T-helper 22 cell (primary cell): ENCODE results near the gene SNX30.

Source experiments
- DNase-seq: peaks from one replicate; pipeline ENCODE4 v3.0.0-alpha.2; 2020; ENCODE audit warnings: low read depth

SNX30 gene

GRCh38 chr9:112885324-112885723, 134.8 kb downstream of the SNX30 start:
- DNase-seq, result no peak

GRCh38 chr9:112886351-112886750, 135.8 kb downstream of the SNX30 start:
- DNase-seq, result no peak

- DNase-seq, result no peak
Observed at GRCh38 chr9:112887381-112887780, 136.8 kb downstream of the SNX30 start.

GRCh38 chr9:112890106-112891081, 139.8 kb downstream of the SNX30 start, which contains the start of gene SLC46A2:
SLC46A2 (minus strand) TSS chr9:112890876; CDS start chr9:112890681, 195 bp downstream.
- no peak for DNase-seq

- DNase-seq, result no peak
Observed at GRCh38 chr9:112891521-112891920, 141.0 kb downstream of the SNX30 start.

- no peak for DNase-seq
Observed at GRCh38 chr9:112892981-112893380, 142.4 kb downstream of the SNX30 start.

GRCh38 chr9:112894041-112894440, 143.5 kb downstream of the SNX30 start:
- no peak for DNase-seq

- DNase-seq, result no peak
Observed at GRCh38 chr9:112894699-112895098, 144.1 kb downstream of the SNX30 start.

- no peak for DNase-seq
Observed at GRCh38 chr9:112896131-112896530, 145.6 kb downstream of the SNX30 start.

- no peak for DNase-seq
Observed at GRCh38 chr9:112898872-112899311, 148.3 kb downstream of the SNX30 start.

GRCh38 chr9:112900488-112900887, 149.9 kb downstream of the SNX30 start:
- no peak for DNase-seq

GRCh38 chr9:112900901-112901300, 150.3 kb downstream of the SNX30 start:
- no peak for DNase-seq

GRCh38 chr9:112905084-112905483, 154.5 kb downstream of the SNX30 start:
- DNase-seq, result no peak

- no peak for DNase-seq
Observed at GRCh38 chr9:112911736-112912135, 161.2 kb downstream of the SNX30 start.

- DNase-seq, result no peak
Observed at GRCh38 chr9:112912636-112913035, 162.1 kb downstream of the SNX30 start.

GRCh38 chr9:112913326-112913725, 162.8 kb downstream of the SNX30 start:
- DNase-seq, result no peak

GRCh38 chr9:112914524-112914923, 164.0 kb downstream of the SNX30 start:
- no peak for DNase-seq

GRCh38 chr9:112917047-112917986, 166.8 kb downstream of the SNX30 start:
- DNase-seq, result no peak

- DNase-seq, result no peak
Observed at GRCh38 chr9:112917987-112918362, 167.4 kb downstream of the SNX30 start.

GRCh38 chr9:112921549-112921948, 171.0 kb downstream of the SNX30 start:
- no peak for DNase-seq
